AG09309 (cell line): Measurements from ENCODE around the gene PHACTR3.

Experiments used
- DNase-seq: peaks from one replicate; pipeline ENCODE4 v3.0.0-alpha.2; 2010; ENCODE audit warnings: low read depth
- H3K4me3 ChIP-seq: 2 replicates; pipeline ENCODE4 v1.5.1; 2011; ENCODE audit warnings: mild to moderate bottlenecking, low read depth, low read length, moderate library complexity; ENCODE audit not compliant: control insufficient read depth
- TF ChIP-seq, protein P1 (sequence below): IDR thresholded peaks from 2 replicates; pipeline ENCODE4 v1.5.1; 2011; ENCODE audit warnings: mild to moderate bottlenecking, low read depth, low read length, inconsistent platforms; ENCODE audit not compliant: insufficient read depth, control insufficient read depth; ENCODE audit errors: missing control alignments

The PHACTR3 gene

DNA sequence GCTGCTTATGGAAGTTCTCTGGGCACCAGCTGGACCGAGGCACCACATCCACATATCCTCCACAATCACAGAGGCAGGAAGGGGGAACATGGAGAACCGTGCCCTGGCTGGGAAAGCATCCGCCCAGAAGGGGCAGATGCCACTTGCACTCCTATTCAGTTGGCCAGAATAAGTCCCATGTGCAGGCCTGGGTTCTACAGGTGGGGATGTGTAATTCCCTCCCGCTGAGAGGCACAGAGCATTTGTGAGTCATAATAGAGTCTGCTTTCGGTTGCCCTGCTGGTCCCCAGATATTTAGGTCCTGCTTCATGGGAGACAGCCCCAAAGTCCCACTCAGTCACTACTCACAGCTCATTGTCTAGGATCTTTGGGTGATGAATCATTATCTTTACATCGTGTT lies 104.0 kb downstream of the PHACTR3 start:
- TF ChIP-seq, protein P1, sequence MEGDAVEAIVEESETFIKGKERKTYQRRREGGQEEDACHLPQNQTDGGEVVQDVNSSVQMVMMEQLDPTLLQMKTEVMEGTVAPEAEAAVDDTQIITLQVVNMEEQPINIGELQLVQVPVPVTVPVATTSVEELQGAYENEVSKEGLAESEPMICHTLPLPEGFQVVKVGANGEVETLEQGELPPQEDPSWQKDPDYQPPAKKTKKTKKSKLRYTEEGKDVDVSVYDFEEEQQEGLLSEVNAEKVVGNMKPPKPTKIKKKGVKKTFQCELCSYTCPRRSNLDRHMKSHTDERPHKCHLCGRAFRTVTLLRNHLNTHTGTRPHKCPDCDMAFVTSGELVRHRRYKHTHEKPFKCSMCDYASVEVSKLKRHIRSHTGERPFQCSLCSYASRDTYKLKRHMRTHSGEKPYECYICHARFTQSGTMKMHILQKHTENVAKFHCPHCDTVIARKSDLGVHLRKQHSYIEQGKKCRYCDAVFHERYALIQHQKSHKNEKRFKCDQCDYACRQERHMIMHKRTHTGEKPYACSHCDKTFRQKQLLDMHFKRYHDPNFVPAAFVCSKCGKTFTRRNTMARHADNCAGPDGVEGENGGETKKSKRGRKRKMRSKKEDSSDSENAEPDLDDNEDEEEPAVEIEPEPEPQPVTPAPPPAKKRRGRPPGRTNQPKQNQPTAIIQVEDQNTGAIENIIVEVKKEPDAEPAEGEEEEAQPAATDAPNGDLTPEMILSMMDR = no peak
- H3K4me3 ChIP-seq = no peak overlapping the region
- DNase-seq = no peak

DNA sequence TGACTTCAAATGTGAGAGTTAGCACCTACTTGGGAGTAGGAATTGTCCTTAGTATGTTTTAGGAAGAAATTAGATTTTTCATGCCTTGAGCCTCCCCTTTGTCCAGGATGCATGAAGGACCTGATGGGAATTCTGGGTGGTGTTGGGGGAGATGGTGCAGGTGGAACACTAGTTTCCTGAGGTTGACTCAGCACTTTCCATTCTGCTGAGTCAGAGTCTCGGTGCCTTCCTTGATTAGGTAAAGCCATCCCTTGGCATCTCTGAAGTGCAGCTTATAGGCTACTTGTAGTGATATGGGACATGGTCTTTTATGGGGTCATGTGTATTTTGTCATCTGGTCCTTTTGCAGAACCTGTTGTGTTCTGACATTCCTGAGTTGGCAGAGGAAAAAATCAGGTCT lies 105.3 kb downstream of the PHACTR3 start:
- TF ChIP-seq, protein P1 = no peak
- DNase-seq = no peak
- H3K4me3 ChIP-seq = no peak overlapping the region

DNA sequence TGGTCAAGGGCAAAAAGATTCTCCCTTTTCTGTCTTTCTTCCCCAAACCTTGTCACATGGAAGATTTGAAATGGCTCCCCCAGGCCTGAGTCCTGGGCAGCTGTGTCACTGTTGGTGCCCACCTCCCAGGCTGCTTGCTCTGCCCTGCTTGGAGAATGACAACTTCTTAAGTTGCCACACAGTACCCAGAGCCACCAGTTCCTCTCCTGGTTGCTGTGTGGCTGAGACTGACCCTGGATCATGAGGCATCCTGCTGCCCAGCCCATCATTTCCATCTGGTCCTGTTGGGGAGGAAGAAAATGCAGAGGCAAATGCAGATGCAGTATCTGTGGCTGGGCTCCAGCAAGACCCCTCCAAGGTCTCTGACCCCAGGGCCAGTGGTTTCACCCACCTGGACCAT lies 113.7 kb downstream of the PHACTR3 start:
- no peak overlapping the region for H3K4me3 ChIP-seq
- TF ChIP-seq, protein P1 = no peak
- no peak for DNase-seq

DNA sequence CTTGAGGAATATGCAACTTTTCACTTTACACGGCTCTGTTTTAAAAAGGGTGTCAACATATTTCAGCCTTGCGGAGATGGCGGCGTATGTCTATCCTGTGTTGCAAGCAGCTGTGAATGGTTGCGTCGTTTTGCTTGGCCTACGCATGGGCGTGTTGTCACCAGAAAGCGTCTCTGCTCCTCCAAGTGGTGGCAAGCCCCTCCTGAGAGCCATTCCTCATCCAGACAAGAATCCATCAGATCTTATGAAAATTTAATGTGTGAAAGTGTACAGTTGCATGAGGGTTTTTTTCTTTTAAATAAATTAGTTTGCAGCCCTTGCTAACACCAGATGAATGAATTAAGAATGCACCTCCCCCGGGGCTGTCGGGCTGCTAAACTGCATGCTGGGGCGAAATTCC lies 114.4 kb downstream of the PHACTR3 start:
- TF ChIP-seq, protein P1 = no peak
- H3K4me3 ChIP-seq = no peak overlapping the region
- no peak for DNase-seq

DNA sequence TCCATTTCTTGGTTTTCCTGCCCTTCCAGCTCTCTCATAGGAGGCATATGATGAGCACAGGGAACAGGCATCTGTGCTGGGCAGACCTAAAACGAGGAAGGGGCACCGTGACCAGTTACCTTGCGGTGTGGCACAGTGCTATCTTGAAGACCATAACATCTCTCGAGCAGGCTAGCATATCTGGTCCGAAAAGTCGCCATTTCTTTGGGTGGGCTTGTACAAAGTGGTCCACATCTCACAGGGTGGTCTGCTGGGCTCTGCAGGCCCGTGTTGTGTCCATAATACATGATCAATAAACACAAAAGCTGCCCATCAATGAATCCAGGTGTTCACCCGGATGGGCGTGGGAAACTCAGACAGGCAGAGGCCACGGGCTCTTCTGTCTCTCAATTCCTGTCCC lies 115.7 kb downstream of the PHACTR3 start:
- TF ChIP-seq, protein P1 = no peak
- DNase-seq = no peak
- H3K4me3 ChIP-seq = no peak overlapping the region

DNA sequence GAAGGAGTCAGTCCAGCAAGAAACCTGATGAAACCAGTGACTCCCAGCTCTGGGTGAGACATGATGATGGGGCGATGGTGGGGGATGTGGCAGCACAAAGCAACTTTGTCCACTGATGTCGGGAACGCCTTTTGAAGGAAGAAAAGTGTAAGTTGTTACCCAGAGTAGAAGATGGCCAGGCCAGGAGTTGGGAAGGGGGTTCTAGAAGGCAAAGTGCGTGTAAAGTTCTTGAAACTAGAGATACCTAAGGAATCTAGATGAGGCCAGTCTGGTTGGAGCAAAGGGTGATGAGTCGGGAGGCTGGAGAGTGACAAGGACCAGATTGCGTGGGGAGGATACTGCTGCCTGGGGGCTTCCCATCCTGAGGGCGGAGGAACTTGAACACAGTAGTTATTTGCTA lies 117.0 kb downstream of the PHACTR3 start:
- DNase-seq = no peak
- TF ChIP-seq, protein P1 = no peak
- no peak overlapping the region for H3K4me3 ChIP-seq

DNA sequence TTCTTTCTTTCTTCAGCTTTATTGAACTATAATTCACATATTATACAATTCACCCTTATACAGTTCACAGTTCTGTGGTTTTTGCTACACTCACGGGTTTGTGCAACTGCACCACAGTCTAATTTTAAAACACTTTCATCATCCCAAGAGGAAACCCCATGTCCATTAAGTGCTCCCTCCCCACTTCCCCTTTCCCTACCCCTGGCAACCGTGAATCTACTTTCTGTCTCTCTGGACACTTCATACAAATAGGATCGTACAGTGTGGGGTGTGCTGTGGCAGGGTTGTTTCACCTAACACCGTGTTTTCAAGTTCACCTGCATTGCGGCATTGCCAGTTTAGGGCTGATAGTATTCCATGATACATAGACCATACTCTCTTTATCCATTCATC lies 118.8 kb downstream of the PHACTR3 start:
- H3K4me3 ChIP-seq = no peak overlapping the region
- no peak for DNase-seq
- TF ChIP-seq, protein P1 = no peak
